Measurements from ENCODE around the gene CDC7.

DNA sequence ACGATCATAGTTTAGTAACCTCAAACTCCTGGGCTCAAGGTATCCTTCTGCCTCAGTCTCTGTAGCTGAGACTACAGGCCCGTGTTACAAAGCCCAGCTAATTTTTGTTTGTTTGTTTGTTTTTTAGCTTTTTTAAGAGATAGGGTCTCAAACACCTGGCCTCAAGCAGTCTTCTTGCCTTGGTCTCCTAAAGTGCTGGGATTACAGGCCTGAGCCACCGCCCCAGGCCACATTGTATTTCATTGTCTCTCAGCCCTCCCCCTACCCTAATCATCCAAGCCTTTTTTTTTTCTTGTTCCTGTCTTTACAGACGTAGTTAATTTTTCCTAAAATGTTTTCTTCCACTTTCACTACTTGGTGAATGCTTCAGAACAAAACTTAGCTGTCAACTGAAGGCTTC, 5.4 kb downstream of the CDC7 start:
- TF ChIP-seq, protein P1, sequence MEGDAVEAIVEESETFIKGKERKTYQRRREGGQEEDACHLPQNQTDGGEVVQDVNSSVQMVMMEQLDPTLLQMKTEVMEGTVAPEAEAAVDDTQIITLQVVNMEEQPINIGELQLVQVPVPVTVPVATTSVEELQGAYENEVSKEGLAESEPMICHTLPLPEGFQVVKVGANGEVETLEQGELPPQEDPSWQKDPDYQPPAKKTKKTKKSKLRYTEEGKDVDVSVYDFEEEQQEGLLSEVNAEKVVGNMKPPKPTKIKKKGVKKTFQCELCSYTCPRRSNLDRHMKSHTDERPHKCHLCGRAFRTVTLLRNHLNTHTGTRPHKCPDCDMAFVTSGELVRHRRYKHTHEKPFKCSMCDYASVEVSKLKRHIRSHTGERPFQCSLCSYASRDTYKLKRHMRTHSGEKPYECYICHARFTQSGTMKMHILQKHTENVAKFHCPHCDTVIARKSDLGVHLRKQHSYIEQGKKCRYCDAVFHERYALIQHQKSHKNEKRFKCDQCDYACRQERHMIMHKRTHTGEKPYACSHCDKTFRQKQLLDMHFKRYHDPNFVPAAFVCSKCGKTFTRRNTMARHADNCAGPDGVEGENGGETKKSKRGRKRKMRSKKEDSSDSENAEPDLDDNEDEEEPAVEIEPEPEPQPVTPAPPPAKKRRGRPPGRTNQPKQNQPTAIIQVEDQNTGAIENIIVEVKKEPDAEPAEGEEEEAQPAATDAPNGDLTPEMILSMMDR (IDR thresholded peaks at IDR 0.05): no peak
- TF ChIP-seq POLR2A (IDR thresholded peaks at IDR 0.05; ENCODE audit: low read depth): no peak

Data from esophagus muscularis mucosa (tissue), 3 donors.